NCI-H345 (cell line): Measurements from ENCODE around the gene NEDD4L.

Experiments
- DNase-seq: peaks from one replicate; lab custom pipeline; 2025; lab: John Stamatoyannopoulos, UW

NEDD4L gene

GRCh38 chr18:58398648-58399398 lies 354.8 kb downstream of the NEDD4L start:
- DNase-seq: no peak

- no peak for DNase-seq
Observed at GRCh38 chr18:58400331-58400870, 356.4 kb downstream of the NEDD4L start.

GRCh38 chr18:58401191-58401590 lies 357.2 kb downstream of the NEDD4L start:
- DNase-seq: no peak

GRCh38 chr18:58402247-58402646 lies 358.2 kb downstream of the NEDD4L start:
- peak; percentile 39 for DNase-seq

GRCh38 chr18:58402951-58403702 lies 359.1 kb downstream of the NEDD4L start:
- no peak for DNase-seq

GRCh38 chr18:58403799-58404455 lies 359.9 kb downstream of the NEDD4L start:
- DNase-seq: no peak

- DNase-seq: peak; percentile 13
Observed at GRCh38 chr18:58405107-58405898, 361.3 kb downstream of the NEDD4L start.

GRCh38 chr18:58407263-58407648 lies 363.2 kb downstream of the NEDD4L start:
- no peak for DNase-seq

GRCh38 chr18:58407649-58408407 lies 363.8 kb downstream of the NEDD4L start:
- DNase-seq: no peak

- no peak for DNase-seq
Observed at GRCh38 chr18:58408665-58409064, 364.6 kb downstream of the NEDD4L start.

GRCh38 chr18:58409802-58410445 lies 365.9 kb downstream of the NEDD4L start:
- DNase-seq: no peak

- no peak for DNase-seq
Observed at GRCh38 chr18:58411323-58411722, 367.3 kb downstream of the NEDD4L start.

- no peak for DNase-seq
Observed at GRCh38 chr18:58412844-58413666, 369.0 kb downstream of the NEDD4L start.

- DNase-seq: no peak
Observed at GRCh38 chr18:58413667-58414628, 369.9 kb downstream of the NEDD4L start.

GRCh38 chr18:58416014-58416703 lies 372.1 kb downstream of the NEDD4L start:
- no peak for DNase-seq

GRCh38 chr18:58416704-58417683 lies 373.0 kb downstream of the NEDD4L start:
- DNase-seq: no peak

- DNase-seq: no peak
Observed at GRCh38 chr18:58417752-58418151, 373.7 kb downstream of the NEDD4L start.
